ENCODE measurements around the gene VASH2.
"Not testable (repeated sequence)": the region's sequence is repeated elsewhere in the genome, so short reads cannot be mapped to it uniquely, and the experiment has no call there.

Gene VASH2

GRCh38 chr1:212950243-212951125 lies at the start of gene VASH2:
Gene VASH2 (plus strand): TSS chr1:212950541. CDS start chr1:212951543, 1,002 bp downstream.
- H3K9me3 ChIP-seq (ENCODE audit: control insufficient read depth in 1 of 2, low read length in 2 of 2) = no peaks in the 10 kb centered on the region
- H3K27ac ChIP-seq (ENCODE audit: low read depth, low read length) = no peak within 1 kb of the TSS
- peaks cover 5 to 11% of the 10 kb centered on the region in 2 donors for H3K4me1 ChIP-seq (ENCODE audit: control insufficient read depth in 1 of 2, insufficient read depth in 2 of 2, low read length in 2 of 2)
- peak within 1 kb of the TSS; percentile 69 to 70 for H3K4me3 ChIP-seq (ENCODE audit: low read depth in 1 of 2, low read length in 2 of 2)
- peaks cover 15 to 27% of the 10 kb centered on the region in 2 donors for H3K27me3 ChIP-seq (ENCODE audit: control insufficient read depth in 1 of 2, insufficient read depth in 2 of 2, low read length in 2 of 2)
- peak within 1 kb of the TSS in 1 of 2 donors; percentile 43 for H3K9ac ChIP-seq (ENCODE audit: low read depth in 1 of 2, low read length in 2 of 2)
- no peaks in the 10 kb centered on the region for H3K36me3 ChIP-seq (ENCODE audit: control insufficient read depth in 1 of 2, insufficient read depth in 2 of 2, low read length in 2 of 2)

- no peaks in the 10 kb centered on the region for H3K27me3 ChIP-seq (ENCODE audit: control insufficient read depth in 1 of 2, insufficient read depth in 2 of 2, low read length in 2 of 2)
- no peaks in the 10 kb centered on the region for H3K4me1 ChIP-seq (ENCODE audit: control insufficient read depth in 1 of 2, insufficient read depth in 2 of 2, low read length in 2 of 2)
- H3K36me3 ChIP-seq (ENCODE audit: control insufficient read depth in 1 of 2, insufficient read depth in 2 of 2, low read length in 2 of 2) = peaks cover 6 to 17% of the 10 kb centered on the region in 2 donors
- peaks cover 4 to 18% of the 10 kb centered on the region in 2 donors for H3K9me3 ChIP-seq (ENCODE audit: control insufficient read depth in 1 of 2, low read length in 2 of 2)
- H3K27ac ChIP-seq (ENCODE audit: low read depth, low read length) = no peak overlapping the region
- H3K4me3 ChIP-seq (ENCODE audit: low read depth in 1 of 2, low read length in 2 of 2) = no peak overlapping the region
- no peak overlapping the region for H3K9ac ChIP-seq (ENCODE audit: low read depth in 1 of 2, low read length in 2 of 2)
Observed at GRCh38 chr1:212901290-212901689, 49.1 kb upstream of the VASH2 start.

GRCh38 chr1:212902054-212902453 lies 48.3 kb upstream of the VASH2 start:
- peaks cover 4 to 18% of the 10 kb centered on the region in 2 donors for H3K9me3 ChIP-seq (ENCODE audit: control insufficient read depth in 1 of 2, low read length in 2 of 2)
- no peak overlapping the region for H3K4me3 ChIP-seq (ENCODE audit: low read depth in 1 of 2, low read length in 2 of 2)
- H3K4me1 ChIP-seq (ENCODE audit: control insufficient read depth in 1 of 2, insufficient read depth in 2 of 2, low read length in 2 of 2) = no peaks in the 10 kb centered on the region
- H3K9ac ChIP-seq (ENCODE audit: low read depth in 1 of 2, low read length in 2 of 2) = no peak overlapping the region
- H3K36me3 ChIP-seq (ENCODE audit: control insufficient read depth in 1 of 2, insufficient read depth in 2 of 2, low read length in 2 of 2) = peaks cover 6 to 15% of the 10 kb centered on the region in 2 donors
- H3K27ac ChIP-seq (ENCODE audit: low read depth, low read length) = no peak overlapping the region
- no peaks in the 10 kb centered on the region for H3K27me3 ChIP-seq (ENCODE audit: control insufficient read depth in 1 of 2, insufficient read depth in 2 of 2, low read length in 2 of 2)

DNA sequence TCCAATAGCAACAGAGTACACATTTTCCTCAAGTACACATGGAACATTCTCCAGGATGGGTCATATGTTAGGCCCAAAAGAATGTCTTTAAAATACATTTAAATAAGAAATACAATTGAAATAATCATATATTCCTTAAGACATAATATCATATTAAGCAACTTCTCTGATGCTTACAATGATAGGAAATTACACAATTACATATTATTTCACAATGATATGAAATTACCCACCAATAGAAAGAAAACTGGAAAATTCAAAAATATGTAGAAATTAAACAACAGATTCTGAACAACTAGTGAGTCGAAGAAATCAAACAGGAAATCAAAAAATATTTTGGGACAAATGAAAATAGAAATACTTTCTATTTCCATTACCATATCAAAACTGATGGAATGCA lies 46.7 kb upstream of the VASH2 start:
- Histone ChIP-seq H3K9ac (ENCODE audit: low read depth in 1 of 2, low read length in 2 of 2) (no peak overlapping the region), H3K9me3 (ENCODE audit: control insufficient read depth in 1 of 2, low read length in 2 of 2) (peaks cover 4 to 18% of the 10 kb centered on the region in 2 donors), H3K36me3 (ENCODE audit: control insufficient read depth in 1 of 2, insufficient read depth in 2 of 2, low read length in 2 of 2) (peaks cover 2 to 6% of the 10 kb centered on the region in 2 donors)

GRCh38 chr1:212908071-212908470 lies 42.3 kb upstream of the VASH2 start:
- H3K9ac ChIP-seq (ENCODE audit: low read depth in 1 of 2, low read length in 2 of 2); H3K4me3 ChIP-seq (ENCODE audit: low read depth in 1 of 2, low read length in 2 of 2); H3K27ac ChIP-seq (ENCODE audit: low read depth, low read length); H3K4me1 ChIP-seq (ENCODE audit: control insufficient read depth in 1 of 2, insufficient read depth in 2 of 2, low read length in 2 of 2); H3K27me3 ChIP-seq (ENCODE audit: control insufficient read depth in 1 of 2, insufficient read depth in 2 of 2, low read length in 2 of 2); H3K36me3 ChIP-seq (ENCODE audit: control insufficient read depth in 1 of 2, insufficient read depth in 2 of 2, low read length in 2 of 2); H3K9me3 ChIP-seq (ENCODE audit: control insufficient read depth in 1 of 2, low read length in 2 of 2): not testable (repeated sequence)

More for the DNA sequence above, 46.7 kb upstream of the VASH2 start:
- H3K27ac ChIP-seq (ENCODE audit: low read depth, low read length) = no peak overlapping the region
- H3K4me1 ChIP-seq (ENCODE audit: control insufficient read depth in 1 of 2, insufficient read depth in 2 of 2, low read length in 2 of 2) = no peaks in the 10 kb centered on the region
- no peaks in the 10 kb centered on the region for H3K27me3 ChIP-seq (ENCODE audit: control insufficient read depth in 1 of 2, insufficient read depth in 2 of 2, low read length in 2 of 2)
- H3K4me3 ChIP-seq (ENCODE audit: low read depth in 1 of 2, low read length in 2 of 2) = no peak overlapping the region

- Histone ChIP-seq H3K9ac (ENCODE audit: low read depth in 1 of 2, low read length in 2 of 2) (no peak overlapping the region), H3K4me1 (ENCODE audit: control insufficient read depth in 1 of 2, insufficient read depth in 2 of 2, low read length in 2 of 2) (no peaks in the 10 kb centered on the region), H3K4me3 (ENCODE audit: low read depth in 1 of 2, low read length in 2 of 2) (no peak overlapping the region), H3K36me3 (ENCODE audit: control insufficient read depth in 1 of 2, insufficient read depth in 2 of 2, low read length in 2 of 2) (no peaks in the 10 kb centered on the region), H3K27ac (ENCODE audit: low read depth, low read length) (no peak overlapping the region), H3K9me3 (ENCODE audit: control insufficient read depth in 1 of 2, low read length in 2 of 2) (no peaks in the 10 kb centered on the region), H3K27me3 (ENCODE audit: control insufficient read depth in 1 of 2, insufficient read depth in 2 of 2, low read length in 2 of 2) (no peaks in the 10 kb centered on the region)
Observed at GRCh38 chr1:212908971-212909370, 41.4 kb upstream of the VASH2 start.

DNA sequence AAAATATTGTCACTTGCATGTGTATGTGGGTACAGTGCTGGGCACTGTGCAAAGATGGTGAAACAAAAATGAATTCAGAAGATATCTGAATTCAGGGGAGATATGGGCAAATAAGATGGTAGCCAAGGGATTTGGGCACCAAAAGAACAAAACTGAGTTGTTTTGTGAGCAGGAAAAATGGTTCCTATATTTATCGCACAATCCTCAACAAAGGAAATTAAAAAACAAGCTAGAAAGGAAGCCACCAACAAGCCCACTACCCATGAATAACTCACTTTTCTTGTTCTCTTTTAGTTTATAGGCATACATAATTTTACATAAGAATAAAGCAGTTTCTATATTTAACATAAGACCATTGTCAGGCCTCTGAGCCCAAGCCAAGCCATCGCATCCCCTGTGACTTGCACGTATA lies 40.7 kb upstream of the VASH2 start:
- Histone ChIP-seq H3K27me3 (ENCODE audit: control insufficient read depth in 1 of 2, insufficient read depth in 2 of 2, low read length in 2 of 2) (no peaks in the 10 kb centered on the region), H3K36me3 (ENCODE audit: control insufficient read depth in 1 of 2, insufficient read depth in 2 of 2, low read length in 2 of 2) (no peaks in the 10 kb centered on the region), H3K9me3 (ENCODE audit: control insufficient read depth in 1 of 2, low read length in 2 of 2) (no peaks in the 10 kb centered on the region), H3K9ac (ENCODE audit: low read depth in 1 of 2, low read length in 2 of 2) (no peak overlapping the region), H3K27ac (ENCODE audit: low read depth, low read length) (no peak overlapping the region), H3K4me1 (ENCODE audit: control insufficient read depth in 1 of 2, insufficient read depth in 2 of 2, low read length in 2 of 2) (no peaks in the 10 kb centered on the region), H3K4me3 (ENCODE audit: low read depth in 1 of 2, low read length in 2 of 2) (no peak overlapping the region)

GRCh38 chr1:212910213-212910612 lies 40.1 kb upstream of the VASH2 start:
- not testable (repeated sequence) for H3K36me3 ChIP-seq (ENCODE audit: control insufficient read depth in 1 of 2, insufficient read depth in 2 of 2, low read length in 2 of 2); H3K9me3 ChIP-seq (ENCODE audit: control insufficient read depth in 1 of 2, low read length in 2 of 2); H3K4me1 ChIP-seq (ENCODE audit: control insufficient read depth in 1 of 2, insufficient read depth in 2 of 2, low read length in 2 of 2); H3K4me3 ChIP-seq (ENCODE audit: low read depth in 1 of 2, low read length in 2 of 2); H3K9ac ChIP-seq (ENCODE audit: low read depth in 1 of 2, low read length in 2 of 2); H3K27me3 ChIP-seq (ENCODE audit: control insufficient read depth in 1 of 2, insufficient read depth in 2 of 2, low read length in 2 of 2); H3K27ac ChIP-seq (ENCODE audit: low read depth, low read length)

GRCh38 chr1:212913638-212914037 lies 36.7 kb upstream of the VASH2 start:
- H3K9me3 ChIP-seq (ENCODE audit: control insufficient read depth in 1 of 2, low read length in 2 of 2); H3K36me3 ChIP-seq (ENCODE audit: control insufficient read depth in 1 of 2, insufficient read depth in 2 of 2, low read length in 2 of 2); H3K9ac ChIP-seq (ENCODE audit: low read depth in 1 of 2, low read length in 2 of 2); H3K27ac ChIP-seq (ENCODE audit: low read depth, low read length); H3K27me3 ChIP-seq (ENCODE audit: control insufficient read depth in 1 of 2, insufficient read depth in 2 of 2, low read length in 2 of 2); H3K4me3 ChIP-seq (ENCODE audit: low read depth in 1 of 2, low read length in 2 of 2); H3K4me1 ChIP-seq (ENCODE audit: control insufficient read depth in 1 of 2, insufficient read depth in 2 of 2, low read length in 2 of 2): not testable (repeated sequence)

GRCh38 chr1:212914110-212914509 lies 36.2 kb upstream of the VASH2 start:
- H3K27me3 ChIP-seq (ENCODE audit: control insufficient read depth in 1 of 2, insufficient read depth in 2 of 2, low read length in 2 of 2); H3K27ac ChIP-seq (ENCODE audit: low read depth, low read length); H3K9me3 ChIP-seq (ENCODE audit: control insufficient read depth in 1 of 2, low read length in 2 of 2); H3K36me3 ChIP-seq (ENCODE audit: control insufficient read depth in 1 of 2, insufficient read depth in 2 of 2, low read length in 2 of 2); H3K9ac ChIP-seq (ENCODE audit: low read depth in 1 of 2, low read length in 2 of 2); H3K4me3 ChIP-seq (ENCODE audit: low read depth in 1 of 2, low read length in 2 of 2); H3K4me1 ChIP-seq (ENCODE audit: control insufficient read depth in 1 of 2, insufficient read depth in 2 of 2, low read length in 2 of 2): not testable (repeated sequence)
